ENCODE measurements around the gene CTXND1. TPM values are rescaled to one million over a fixed set of nuclear protein-coding genes. Genes with fewer than 3 reads are reported as not detected.

Gene CTXND1
- total and polyA plus RNA-seq, 8 donors, result 0.29 to 4.3 (median 1.4) TPM

- H3K27me3 ChIP-seq, result no peaks in the 10 kb centered on the region
- H3K36me3 ChIP-seq, result no peaks in the 10 kb centered on the region
- no peaks in the 10 kb centered on the region for H3K9me3 ChIP-seq
- H3K4me1 ChIP-seq, result peaks cover 10 to 38% (median 36%) of the 10 kb centered on the region in 4 donors
- intact Hi-C loops (cut with DNase I; ENCODE audit: low total_unique reads), result loop anchor here (10.0 kb wide), 1 partner anchor 87 kb away; no protein-coding TSS in a partner anchor
- no peak overlapping the region for H3K4me3 ChIP-seq
- TF ChIP-seq POLR2AphosphoS5 (IDR thresholded peaks at IDR 0.05), result no peak
- no peak for DNase-seq
- peak overlapping the region in 3 of 5 donors; percentile 87 to 90 (median 89) for H3K27ac ChIP-seq
- WGBS, 5 donors, result 48 to 59% (median 50%) methylated on average over 3 of the region's 3 CpGs
Measured at GRCh38 chr15:80151576-80151975, 100.4 kb downstream of the CTXND1 start.

DNA sequence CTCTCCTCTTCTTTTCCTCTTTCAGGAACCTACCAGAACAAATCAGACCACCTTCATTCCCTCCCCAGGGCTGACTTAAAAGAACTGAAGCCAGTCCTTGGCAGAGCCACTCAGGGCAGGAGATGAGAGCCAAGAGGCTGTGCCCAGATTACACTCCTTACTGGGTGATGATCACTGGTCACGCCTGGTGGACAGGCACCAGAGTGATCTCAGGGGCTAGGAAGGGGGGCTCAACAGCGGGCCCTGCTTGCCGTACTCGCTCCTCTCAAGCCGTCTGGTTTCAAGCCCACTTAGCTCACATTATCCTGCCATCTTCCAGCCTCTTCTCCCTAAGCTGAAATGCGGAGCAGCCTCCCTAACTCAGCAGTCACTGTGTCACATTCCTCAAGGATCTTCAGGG, 100.9 kb downstream of the CTXND1 start:
- Histone ChIP-seq H3K27ac (no peak overlapping the region), H3K27me3 (no peaks in the 10 kb centered on the region), H3K4me3 (no peak overlapping the region), H3K4me1 (peaks cover 10 to 37% (median 33%) of the 10 kb centered on the region in 4 donors), H3K9me3 (no peaks in the 10 kb centered on the region), H3K36me3 (no peaks in the 10 kb centered on the region)
- no peak for DNase-seq
- 80 to 92% (median 86%) methylated on average over 6 of the region's 6 CpGs for WGBS, 5 donors
- intact Hi-C loops (cut with DNase I; ENCODE audit: low total_unique reads), result loop anchor here (10.0 kb wide), 1 partner anchor 86 kb away; no protein-coding TSS in a partner anchor
- no peak for TF ChIP-seq EP300 (IDR thresholded peaks at IDR 0.05)
- no peak for TF ChIP-seq POLR2AphosphoS5 (IDR thresholded peaks at IDR 0.05)
- no peak for TF ChIP-seq CTCF (IDR thresholded peaks at IDR 0.05)
- no peak for TF ChIP-seq POLR2A (IDR thresholded peaks at IDR 0.05)

Other genes with a start within 250 kb of the CTXND1 start
- gene ZFAND6, start 192.5 kb downstream of the CTXND1 start, total RNA-seq, result 100 to 1,000 TPM in 2 of 5 donors, 10 to 100 TPM in 3; 12.2 to 271 (median 61.9) TPM
- gene ZFAND6, start 192.5 kb downstream of the CTXND1 start, polyA plus RNA-seq, result 100 to 1,000 TPM in 1 of 3 donors, 10 to 100 TPM in 2; 41.5 to 113 (median 71.0) TPM
- 10 to 100 TPM in 4 of 5 donors, 1 to 10 TPM in 1; 7.6 to 40.6 (median 14.3) TPM for gene FAH, start 99.2 kb downstream of the CTXND1 start, total RNA-seq
- 10 to 100 TPM; 18.2 to 24.3 (median 20.7) TPM for gene FAH, start 99.2 kb downstream of the CTXND1 start, polyA plus RNA-seq
- gene ARNT2, start 152.2 kb upstream of the CTXND1 start, total RNA-seq, result 10 to 100 TPM in 2 of 5 donors, 1 to 10 TPM in 1, under 1 TPM in 2; 0.58 to 27.4 (median 6.2) TPM
- 1 to 10 TPM; 1.1 to 1.8 (median 1.4) TPM for gene ARNT2, start 152.2 kb upstream of the CTXND1 start, polyA plus RNA-seq